Measurements from ENCODE around the gene ZBTB21.

- TF ChIP-seq EZH2 (IDR thresholded peaks at IDR 0.05; ENCODE audit: insufficient read depth, poor library complexity, severe bottlenecking) (no peak), EZH2phosphoT487 (IDR thresholded peaks at IDR 0.05; ENCODE audit: insufficient read depth, low read depth) (no peak)
Observed at GRCh38 chr21:41956926-41957729, 53.0 kb downstream of the ZBTB21 start.

All from GM23248 (cell line).